BE2C (cell line): Measurements from ENCODE around the gene RPS6KA2.

Source experiments
- DNase-seq: peaks from one replicate; pipeline ENCODE4 v3.0.0-alpha.2; 2020
- H3K27me3 ChIP-seq: fragments of 250-450 bp; sonication (Bioruptor Pico); 2 replicates; pipeline ENCODE4 v1.5.1; 2020; ENCODE audit warnings: mild to moderate bottlenecking
- H3K36me3 ChIP-seq: fragments of 250-450 bp; sonication (Bioruptor Pico); 2 replicates; pipeline ENCODE4 v1.5.1; 2020; ENCODE audit warnings: mild to moderate bottlenecking
- H3K4me1 ChIP-seq: fragments of 250-450 bp; sonication (Bioruptor Pico); 2 replicates; pipeline ENCODE4 v1.5.1; 2020
- H3K4me3 ChIP-seq: 2 replicates; pipeline ENCODE4 v1.5.1; 2011; ENCODE audit warnings: low read depth, low read length
- H3K9me3 ChIP-seq: fragments of 250-450 bp; sonication (Bioruptor Pico); 2 replicates; pipeline ENCODE4 v1.5.1; 2020
- TF ChIP-seq, protein P1 (sequence below): IDR thresholded peaks from 2 replicates; pipeline ENCODE4 v1.5.1; 2012; ENCODE audit warnings: mild to moderate bottlenecking, low read depth, low read length

Gene RPS6KA2

DNA sequence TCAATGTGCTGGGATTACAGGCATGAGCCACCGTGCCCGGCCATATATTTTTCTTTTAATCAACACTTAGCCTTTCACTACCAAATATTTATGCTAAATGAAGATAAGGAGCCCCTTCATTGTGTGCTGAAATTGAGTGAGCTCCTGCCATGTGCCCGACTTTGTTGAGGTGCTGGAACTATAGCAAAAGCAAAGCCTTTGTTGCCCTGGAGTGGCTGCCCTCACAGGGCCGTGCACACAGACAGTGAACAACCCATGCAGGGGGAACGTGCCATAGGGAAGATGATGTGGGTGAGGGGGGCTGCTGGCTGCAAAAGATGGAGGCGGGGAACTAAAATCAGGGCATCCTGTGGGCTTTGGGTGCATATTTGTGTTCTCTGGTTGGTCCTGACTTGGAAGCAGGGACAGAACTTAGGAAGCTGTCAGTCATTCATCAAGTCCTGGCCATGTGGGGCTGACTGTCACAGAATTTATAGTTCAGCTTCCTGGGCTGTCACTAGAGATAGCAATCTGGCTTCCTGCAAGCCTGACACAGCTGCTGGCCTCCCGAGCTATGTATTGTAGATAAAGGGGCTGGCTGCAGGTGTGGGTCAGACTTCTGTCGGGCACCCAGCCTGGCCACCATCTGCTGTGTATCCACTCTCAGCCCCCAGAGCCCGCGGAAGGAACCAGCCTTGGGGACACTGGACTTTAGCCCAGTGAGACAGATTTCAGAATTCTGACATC is 187.5 kb downstream of the RPS6KA2 start:
- Histone ChIP-seq H3K9me3 (no peaks in the 10 kb centered on the region), H3K4me1 (peaks cover 8% of the 10 kb centered on the region), H3K27me3 (no peaks in the 10 kb centered on the region), H3K4me3 (no peak overlapping the region), H3K36me3 (peaks cover 4% of the 10 kb centered on the region)
- peak; percentile 80 for DNase-seq
- TF ChIP-seq, protein P1, sequence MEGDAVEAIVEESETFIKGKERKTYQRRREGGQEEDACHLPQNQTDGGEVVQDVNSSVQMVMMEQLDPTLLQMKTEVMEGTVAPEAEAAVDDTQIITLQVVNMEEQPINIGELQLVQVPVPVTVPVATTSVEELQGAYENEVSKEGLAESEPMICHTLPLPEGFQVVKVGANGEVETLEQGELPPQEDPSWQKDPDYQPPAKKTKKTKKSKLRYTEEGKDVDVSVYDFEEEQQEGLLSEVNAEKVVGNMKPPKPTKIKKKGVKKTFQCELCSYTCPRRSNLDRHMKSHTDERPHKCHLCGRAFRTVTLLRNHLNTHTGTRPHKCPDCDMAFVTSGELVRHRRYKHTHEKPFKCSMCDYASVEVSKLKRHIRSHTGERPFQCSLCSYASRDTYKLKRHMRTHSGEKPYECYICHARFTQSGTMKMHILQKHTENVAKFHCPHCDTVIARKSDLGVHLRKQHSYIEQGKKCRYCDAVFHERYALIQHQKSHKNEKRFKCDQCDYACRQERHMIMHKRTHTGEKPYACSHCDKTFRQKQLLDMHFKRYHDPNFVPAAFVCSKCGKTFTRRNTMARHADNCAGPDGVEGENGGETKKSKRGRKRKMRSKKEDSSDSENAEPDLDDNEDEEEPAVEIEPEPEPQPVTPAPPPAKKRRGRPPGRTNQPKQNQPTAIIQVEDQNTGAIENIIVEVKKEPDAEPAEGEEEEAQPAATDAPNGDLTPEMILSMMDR = no peak

DNA sequence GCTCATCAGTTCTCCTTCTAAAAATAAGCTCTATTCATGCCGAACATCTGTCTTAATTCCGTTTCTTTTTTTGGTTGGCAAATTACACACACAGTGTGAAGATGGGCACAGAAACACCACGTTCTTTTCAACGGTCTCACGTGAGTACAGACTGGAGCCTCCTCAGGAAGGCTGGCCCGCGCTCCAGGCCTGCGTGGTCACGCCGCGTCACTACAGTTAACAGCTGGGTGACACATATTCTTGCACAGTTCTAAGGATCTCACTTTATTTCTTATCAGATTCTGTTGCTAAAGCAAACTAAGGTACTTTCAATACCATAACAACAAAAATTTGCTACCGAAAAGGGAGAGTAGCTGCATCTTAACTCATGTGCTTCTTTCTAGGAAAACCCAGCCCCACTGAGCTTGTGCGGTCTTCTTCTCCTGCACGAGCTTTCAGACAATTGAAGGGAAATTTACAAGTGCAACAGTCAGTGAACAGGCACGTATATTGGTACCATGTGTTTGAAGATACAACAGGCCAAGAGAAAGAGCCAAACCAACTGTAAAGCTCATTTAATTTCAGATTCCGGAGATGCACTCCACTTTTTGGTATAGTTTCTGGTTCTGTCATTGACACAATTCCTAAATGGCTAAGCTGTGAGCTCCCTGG is 188.7 kb downstream of the RPS6KA2 start:
- Histone ChIP-seq H3K9me3 (no peaks in the 10 kb centered on the region), H3K27me3 (no peaks in the 10 kb centered on the region), H3K4me3 (no peak overlapping the region), H3K4me1 (peaks cover 8% of the 10 kb centered on the region), H3K36me3 (peaks cover 4% of the 10 kb centered on the region)
- TF ChIP-seq, protein P1 = no peak
- DNase-seq = no peak

DNA sequence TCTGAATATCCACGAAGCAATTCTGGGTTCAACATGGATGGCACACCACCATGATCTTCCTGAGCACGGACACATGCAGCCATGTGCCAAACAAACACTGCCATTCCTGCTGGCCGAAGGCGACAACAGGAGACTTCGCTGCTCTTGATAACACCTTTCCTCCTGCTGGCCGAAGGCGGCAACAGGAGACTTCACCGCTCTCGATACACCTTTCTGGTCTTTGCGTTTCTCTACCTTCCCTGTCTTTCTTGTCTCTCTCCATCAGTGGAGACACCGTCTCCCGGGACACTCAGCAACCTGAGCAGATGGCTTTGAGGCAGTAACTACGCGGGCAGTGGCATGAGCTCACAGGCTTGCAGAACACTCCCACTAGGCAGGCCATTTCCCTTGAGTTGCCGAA is 189.4 kb downstream of the RPS6KA2 start:
- no peak overlapping the region for H3K4me3 ChIP-seq
- H3K4me1 ChIP-seq = peaks cover 8% of the 10 kb centered on the region
- no peaks in the 10 kb centered on the region for H3K9me3 ChIP-seq
- peaks cover 4% of the 10 kb centered on the region for H3K36me3 ChIP-seq
- DNase-seq = no peak
- H3K27me3 ChIP-seq = no peaks in the 10 kb centered on the region
- TF ChIP-seq, protein P1 = peak; percentile 7; the same call in 1 of the 2 replicates

DNA sequence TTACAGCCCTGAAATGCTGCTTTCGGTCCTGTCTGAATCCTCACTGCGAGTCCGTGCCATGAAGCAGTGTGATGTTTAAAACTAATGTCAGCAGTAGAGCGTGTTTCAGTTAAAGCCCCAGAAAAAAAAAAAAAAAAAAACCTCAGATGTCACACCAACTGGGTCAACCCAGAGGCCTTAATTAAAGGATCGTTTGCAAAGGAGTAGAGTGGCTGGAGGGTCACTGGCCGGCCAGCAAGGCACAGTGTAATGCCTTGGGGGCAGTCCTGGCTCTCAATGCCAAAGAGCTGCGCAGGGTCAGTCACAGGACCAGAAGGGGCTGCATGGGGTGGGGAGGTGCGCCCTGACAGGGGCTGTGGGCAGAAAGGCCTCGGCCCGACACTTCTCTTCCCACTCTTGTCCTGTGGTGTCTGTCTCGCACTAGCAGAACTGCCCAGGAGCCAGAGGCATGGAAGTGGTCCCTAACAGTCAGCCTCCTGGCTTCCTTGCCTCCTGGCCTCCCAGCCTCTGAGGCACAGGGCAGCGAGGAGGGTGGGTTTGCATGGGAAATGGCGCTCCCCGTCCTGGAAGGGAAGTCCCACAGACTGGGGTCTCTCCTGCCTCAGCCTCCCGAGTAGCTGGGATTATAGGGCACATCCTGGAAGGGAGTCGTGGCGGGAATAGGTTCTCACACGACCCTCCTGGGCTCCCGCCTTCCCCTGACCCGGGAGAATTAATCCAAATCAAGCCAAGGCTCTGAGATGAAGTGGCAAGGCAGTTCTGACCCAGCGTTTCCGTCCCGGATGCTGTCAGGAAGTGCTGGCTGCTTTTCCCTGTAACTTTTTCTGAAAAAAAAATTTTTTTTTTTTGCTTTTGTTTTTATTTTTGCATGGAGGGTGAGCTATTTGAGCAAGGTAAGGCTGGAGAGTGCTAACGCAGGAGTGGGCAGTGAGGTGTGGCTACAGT is 190.6 kb downstream of the RPS6KA2 start:
- Histone ChIP-seq H3K9me3 (no peaks in the 10 kb centered on the region), H3K27me3 (no peaks in the 10 kb centered on the region), H3K4me3 (no peak overlapping the region), H3K4me1 (peaks cover 8% of the 10 kb centered on the region), H3K36me3 (peaks cover 8% of the 10 kb centered on the region)
- TF ChIP-seq, protein P1 = no peak
- no peak for DNase-seq

DNA sequence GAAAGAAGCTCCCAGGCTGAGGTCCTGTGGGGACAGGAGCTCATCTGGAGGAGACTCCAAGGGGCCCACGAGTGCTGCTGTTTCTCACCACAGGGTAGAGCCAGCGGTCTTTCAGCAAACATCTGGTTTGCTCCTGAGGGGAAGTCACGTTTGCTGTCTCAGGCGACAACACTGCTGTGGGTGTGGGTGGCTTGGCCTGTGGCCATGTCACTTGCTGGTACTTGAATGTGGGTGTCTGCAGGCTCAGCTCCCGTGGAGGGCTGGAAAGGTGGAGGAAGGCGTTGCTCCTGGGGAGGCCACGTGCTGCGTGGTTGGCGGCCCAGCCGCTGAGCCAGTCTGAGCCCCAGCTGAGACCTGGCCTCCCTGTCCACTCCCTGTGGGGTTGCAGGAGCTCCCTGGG is 191.5 kb downstream of the RPS6KA2 start:
- no peaks in the 10 kb centered on the region for H3K27me3 ChIP-seq
- H3K4me1 ChIP-seq = peaks cover 8% of the 10 kb centered on the region
- TF ChIP-seq, protein P1 = peak; percentile 55
- DNase-seq = peak; percentile 58
- no peak overlapping the region for H3K4me3 ChIP-seq
- H3K9me3 ChIP-seq = no peaks in the 10 kb centered on the region
- H3K36me3 ChIP-seq = peaks cover 8% of the 10 kb centered on the region
